NK-92 (cell line): Measurements from ENCODE around the gene GHRL.

Source experiments
- DNase-seq: peaks from one replicate; lab custom pipeline; 2025; ENCODE audit not compliant: unreplicated experiment; lab: John Stamatoyannopoulos, UW

Gene GHRL

DNA sequence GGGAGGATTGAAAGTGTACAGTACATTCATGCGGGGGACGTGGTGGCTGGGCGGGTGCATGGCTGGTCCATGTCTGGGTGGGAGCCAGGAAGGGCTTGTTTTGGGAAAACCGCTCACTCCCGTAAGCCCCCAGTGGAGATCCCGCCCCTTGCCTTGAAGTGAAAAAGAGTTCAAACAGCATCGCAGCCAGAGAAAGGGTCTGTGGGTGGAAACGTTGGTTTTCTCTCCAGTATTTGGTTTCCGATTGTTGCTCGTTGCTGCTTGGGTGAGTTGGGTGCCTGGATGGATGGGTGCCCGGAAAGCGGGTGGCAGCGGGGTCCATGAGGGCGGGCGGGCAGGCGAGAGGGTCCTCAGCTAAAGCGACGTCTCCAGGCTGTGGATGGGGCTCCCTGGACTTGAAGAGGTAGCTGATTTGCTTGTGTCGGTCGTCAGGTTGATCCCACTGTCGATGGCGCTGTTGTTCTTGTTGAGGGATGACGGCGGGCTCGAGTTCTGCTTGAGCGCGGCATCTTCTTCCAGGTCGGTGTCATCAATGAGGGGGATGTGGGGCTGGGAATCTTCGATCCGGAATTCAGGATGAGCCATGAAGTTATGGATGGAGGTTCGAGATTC, 35.8 kb upstream of the GHRL start:
- DNase-seq: no peak

- no peak for DNase-seq
Observed at GRCh38 chr3:10327592-10327991, 34.8 kb upstream of the GHRL start.

GRCh38 chr3:10322352-10322710, 29.6 kb upstream of the GHRL start:
- no peak for DNase-seq

DNA sequence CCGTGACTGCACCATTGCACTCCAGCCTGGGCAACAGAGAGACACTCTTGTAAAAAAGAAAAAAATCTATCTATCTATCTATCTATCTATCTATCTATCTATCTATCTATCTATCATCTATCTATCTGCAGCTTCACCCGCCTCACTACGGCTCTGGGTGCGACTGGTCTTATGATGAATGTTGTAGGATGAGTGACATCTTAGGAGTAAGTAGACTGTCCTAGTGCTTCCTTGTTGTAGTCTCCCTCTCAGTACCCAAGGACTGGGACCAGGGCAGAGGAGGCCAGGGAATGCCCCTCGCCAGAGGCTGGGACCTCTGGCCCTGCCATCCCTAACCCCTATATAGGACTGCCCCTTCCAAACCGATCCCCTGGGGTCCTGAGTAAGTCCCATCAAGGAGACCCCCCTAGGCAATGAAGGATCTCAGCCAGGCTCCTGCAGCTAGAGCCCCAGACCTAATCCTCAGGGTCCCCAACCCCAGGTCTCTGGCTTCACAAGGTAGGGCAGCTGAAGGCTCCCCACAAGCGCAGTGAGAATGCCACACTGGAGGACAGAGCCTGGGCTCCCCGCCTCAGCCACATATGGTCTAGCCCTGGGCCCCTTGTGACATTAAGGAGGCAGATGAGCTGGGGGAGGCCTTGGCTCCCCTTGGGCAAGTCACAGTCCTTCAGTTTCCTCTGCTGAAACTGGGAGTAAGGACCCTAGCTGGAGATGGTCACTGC, 29.0 kb upstream of the GHRL start:
- no peak for DNase-seq

DNA sequence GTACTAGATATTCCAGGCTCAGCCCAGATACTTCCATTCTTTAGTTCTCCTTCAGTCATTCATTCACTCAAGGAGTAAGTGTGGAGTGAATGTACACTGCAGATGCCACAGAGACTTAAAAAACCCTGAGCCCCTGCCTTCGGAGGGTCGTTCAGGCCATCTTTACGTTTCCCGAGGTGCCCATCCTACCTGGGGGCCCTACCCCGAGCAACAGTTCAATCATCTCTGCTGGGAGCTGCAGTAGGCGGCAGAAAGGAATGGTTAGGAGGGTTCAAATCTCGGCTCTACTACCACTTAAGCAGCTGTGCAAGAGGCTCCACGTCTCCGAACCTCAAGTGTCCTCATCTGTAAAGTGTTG, 27.6 kb upstream of the GHRL start:
- no peak for DNase-seq

DNA sequence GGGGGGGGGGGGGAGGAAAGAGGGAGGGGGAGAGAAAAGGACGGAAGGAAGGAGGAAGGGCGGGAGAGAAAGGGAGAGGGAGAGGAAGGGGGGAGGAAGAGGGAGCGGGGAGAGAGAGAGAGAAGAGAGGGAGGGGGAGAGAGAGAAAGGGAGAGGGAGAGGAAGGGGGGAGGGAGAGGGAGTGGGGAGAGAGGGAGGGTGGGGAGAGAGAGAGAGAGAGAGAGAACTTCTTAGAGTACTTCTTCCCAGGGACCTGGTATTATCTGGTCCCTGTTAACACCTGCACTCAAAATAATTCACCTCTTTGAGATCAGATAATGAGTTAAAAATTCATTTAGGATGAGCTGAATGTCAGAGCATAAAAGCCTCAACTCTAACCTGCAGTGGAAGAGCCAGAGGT, 27.1 kb upstream of the GHRL start:
- no peak for DNase-seq

DNA sequence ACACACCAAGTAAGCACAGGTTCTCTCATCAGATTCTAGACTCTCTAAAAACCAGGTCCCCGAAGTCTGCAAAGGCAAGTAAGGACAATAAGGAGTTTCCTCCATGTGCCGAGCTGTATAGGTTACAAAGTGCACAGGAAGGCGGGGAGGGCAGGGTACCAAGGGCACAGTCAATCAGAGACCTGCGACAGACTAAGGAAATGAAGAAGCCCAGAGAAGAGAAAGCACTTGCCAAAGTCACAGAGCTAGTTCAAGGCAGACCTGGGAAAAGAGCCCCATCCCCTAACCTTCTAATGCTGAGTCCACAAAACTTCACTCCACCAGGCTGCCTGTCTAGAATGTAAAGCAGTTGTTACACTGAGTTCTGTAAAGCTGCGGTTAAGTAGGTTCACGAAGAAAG, 26.5 kb upstream of the GHRL start:
- no peak for DNase-seq

DNA sequence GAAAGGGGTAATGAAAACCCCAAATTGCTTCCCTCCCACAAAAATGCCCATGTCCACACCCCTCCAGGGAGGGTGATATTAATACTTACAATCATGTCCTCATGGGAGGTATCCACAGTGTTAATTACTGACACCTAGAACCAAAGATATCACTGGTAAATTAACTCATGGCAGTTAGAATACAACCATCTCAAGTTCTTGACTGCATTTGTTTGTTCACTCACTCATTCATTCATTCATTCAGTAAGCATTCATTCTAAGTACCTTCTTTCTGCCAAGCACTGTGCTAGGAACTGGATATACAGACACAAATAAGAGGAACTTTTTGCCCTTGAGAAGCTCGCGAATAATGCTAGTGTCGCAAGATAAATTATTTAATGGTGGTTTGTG, 25.2 kb upstream of the GHRL start:
- DNase-seq: no peak

- no peak for DNase-seq
Observed at GRCh38 chr3:10317311-10317960, 24.7 kb upstream of the GHRL start.

DNA sequence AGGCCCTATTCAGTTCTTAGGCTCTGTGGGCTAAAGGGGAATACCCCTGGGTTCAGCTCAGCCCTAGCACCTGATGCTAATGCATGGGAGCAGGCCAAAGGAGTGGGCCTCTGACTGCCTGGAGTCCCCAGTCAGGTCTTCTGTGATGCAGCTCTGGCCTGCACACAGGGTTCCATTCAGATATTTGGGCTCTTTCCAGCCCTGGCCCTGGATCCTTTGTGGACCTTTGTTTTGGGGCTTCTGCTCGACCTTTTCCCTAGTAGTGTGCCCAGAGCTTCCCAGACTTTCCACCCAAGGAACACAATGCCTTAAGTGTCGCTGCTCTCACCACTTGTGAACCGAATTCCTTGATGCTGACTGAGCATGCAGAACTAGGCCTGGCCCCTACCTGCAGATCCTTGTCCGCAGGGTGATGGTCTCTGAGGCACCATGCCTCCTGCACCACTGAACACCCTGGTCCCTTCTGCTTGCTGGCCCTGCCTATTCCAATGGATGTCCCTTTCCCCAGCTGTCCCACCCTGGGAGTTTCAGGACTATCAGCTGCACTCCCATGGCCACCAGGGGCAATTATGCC, 23.1 kb upstream of the GHRL start:
- no peak for DNase-seq

DNA sequence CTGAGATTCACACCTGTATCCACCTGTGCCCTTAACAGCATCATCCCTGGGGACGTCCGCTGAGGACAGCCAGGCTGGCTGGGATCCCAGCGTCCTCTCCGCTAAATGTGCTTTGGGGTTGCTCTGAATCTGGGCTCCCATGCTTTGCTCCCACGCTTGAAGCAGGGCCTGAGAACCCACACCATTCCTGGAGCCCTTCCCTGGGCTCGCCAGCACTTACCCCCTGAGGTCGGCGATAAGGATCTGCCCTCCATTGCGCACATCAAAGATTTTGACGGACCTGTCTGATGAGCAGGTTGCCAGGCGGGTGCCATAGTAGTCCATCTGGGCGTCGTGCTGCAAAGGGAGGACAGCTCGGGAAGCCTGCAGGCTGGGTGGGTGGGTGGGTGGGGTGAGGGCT, 22.4 kb upstream of the GHRL start:
- no peak for DNase-seq

DNA sequence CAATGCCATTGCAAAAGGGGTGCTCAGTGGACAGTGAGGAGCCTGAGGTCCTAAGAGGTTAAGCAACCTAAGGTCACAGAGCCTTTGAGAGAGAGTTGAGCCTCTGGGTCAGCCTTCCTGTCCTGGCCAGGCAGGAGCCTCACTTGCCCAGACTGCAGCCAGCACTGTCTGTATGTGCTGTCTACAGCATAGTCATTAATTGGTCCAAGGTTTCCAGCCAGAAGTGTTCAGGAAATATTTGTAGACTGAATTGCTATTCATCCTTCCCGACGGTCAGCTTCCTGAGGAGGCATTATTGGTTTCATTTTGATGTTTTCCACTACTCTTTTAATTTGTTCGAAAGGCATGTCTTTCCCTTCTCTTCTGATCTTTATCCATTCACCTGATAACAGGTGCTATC, 20.1 kb upstream of the GHRL start:
- no peak for DNase-seq

DNA sequence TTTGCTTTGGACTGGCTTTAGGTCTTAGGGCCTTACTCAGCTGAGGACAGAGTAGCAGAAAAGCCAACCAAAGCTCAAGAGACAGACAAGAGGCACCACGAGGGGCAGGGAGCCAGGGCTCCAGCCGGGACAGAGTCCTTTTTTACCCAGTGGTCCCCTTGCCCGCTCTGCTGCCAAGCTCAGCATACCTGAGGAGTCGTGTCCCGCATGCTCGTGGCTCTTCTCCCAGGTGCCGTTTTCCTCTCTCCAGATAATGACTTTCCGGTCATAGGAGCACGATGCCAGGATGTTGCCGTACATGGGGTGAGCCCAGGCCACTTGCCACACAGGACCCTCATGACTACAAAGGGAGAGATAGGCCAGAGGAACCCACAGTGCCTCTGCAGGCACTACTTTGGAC, 19.6 kb upstream of the GHRL start:
- no peak for DNase-seq

DNA sequence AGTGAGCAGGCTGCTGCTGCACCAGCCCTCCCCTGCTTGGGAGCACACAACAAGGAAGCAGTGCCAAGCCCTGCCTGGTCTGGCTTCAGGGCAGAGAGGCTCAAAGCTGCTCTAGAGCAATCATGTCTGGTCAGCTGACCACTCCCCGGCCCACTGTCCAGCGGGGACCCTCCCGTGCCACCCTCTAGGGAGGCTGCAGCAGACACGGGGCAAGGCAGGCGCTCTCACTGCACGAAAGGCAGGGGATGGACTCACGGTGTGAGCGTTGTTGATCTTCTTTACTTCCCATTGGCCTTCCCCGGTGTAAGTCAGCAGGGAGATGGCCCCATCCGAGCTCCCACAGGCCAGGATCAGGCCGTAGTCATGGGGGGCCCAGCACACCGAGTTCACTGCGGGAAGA, 19.0 kb upstream of the GHRL start:
- no peak for DNase-seq

DNA sequence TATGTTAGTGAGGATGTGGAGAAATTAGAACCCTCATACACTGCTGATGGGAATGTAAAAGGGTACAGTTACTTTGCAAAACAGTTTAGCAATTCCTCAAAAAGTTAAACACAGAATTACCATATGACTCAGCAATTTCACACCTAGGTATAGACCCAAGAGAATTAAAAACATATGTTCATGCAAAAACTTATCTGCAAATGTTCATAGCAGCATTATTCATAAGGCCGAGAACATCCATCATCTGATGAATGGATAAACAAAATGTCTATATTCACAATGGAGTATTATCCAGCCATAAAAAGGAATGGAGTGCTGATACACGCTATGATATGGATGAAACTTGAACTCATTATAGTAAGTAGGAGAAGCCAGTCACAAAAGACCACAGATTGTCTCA, 17.8 kb upstream of the GHRL start:
- no peak for DNase-seq

DNA sequence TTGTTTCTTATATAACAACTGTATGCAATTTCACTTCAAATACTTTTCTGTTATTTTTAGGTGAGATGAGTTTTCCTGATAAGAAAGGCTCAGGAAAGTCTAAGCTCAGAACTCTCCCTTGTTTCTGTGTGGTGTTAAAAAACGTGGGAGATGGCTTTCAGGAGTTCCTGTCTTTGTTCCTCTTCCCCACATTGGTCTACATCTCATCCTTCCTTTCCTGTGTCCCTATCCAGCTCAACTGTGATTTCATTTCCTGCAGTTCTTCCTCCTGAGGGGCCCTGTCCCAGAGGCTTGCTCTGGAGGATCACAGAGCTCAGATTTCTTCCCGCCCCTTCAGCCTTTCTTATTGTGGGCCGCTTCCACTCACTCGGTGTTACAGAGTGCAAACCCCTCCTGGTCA, 17.0 kb upstream of the GHRL start:
- DNase-seq: no peak

- no peak for DNase-seq
Observed at GRCh38 chr3:10308678-10309077, 15.9 kb upstream of the GHRL start.

GRCh38 chr3:10306156-10306555, 13.4 kb upstream of the GHRL start:
- no peak for DNase-seq

- no peak for DNase-seq
Observed at GRCh38 chr3:10305331-10305902, 12.7 kb upstream of the GHRL start.

DNA sequence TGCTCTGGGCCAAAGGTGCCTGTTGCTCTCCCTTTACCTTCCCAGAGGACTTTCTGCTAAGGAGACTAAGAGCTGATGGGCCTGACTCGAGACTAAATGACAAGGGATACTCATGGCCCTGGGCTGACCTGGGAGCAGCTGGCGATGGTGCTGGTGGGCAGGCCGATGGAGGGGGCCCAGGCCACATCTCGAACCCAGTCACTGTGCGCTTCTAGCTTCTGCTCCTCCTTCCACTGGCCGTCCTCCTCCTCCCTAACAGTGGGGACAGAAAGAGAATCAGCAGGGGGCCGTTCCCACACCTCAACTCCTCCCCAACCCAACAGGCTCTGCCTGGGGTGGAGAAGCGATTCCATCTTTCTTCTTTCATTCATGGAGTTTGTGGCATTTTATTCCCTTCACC, 12.2 kb upstream of the GHRL start:
- DNase-seq: no peak

GRCh38 chr3:10303785-10304184, 11.0 kb upstream of the GHRL start:
- no peak for DNase-seq

DNA sequence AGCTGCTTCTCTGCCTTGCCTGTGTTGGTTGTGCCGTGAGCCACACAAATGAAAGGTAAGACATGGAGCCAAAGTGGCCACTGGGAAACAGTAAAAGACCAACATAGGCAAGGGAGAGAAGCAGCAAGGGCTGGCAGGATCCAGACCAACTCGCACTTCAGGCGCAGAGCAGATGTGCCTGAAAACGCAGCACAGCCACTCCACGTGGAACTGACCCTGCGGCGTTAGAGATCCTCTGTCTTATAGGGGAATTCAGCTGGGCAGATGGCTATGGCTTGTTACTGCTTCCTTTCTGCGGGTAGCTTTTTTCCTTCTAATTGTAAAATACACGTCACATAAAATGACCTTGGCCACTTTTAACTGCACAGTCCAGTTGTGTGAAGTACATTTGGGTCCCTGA, 10.4 kb upstream of the GHRL start:
- no peak for DNase-seq
